Erythroblast (primary cell): ENCODE data around the gene MUC4.

ENCODE experiments used
- GATA1 ChIP-seq: IDR thresholded peaks from 2 replicates; pipeline ENCODE4 v1.6.1; 2011; ENCODE audit warnings: low read depth, mild to moderate bottlenecking, control low read depth, low read length, moderate library complexity
- POLR2A ChIP-seq: IDR thresholded peaks from 2 replicates; pipeline ENCODE4 v1.6.1; 2011; ENCODE audit warnings: mild to moderate bottlenecking, low read length

- no peak for TF ChIP-seq POLR2A
- no peak for TF ChIP-seq GATA1
Observed at GRCh38 chr3:195805181-195805580, 6.5 kb downstream of the MUC4 start.
